Mesenchymal stem cell (in vitro differentiated cells and primary cell): Measurements from ENCODE around the gene SBNO1.

Source experiments
- DNase-seq: peaks from one replicate; pipeline ENCODE4 v3.0.0-alpha.2; 2013
- H2AFZ ChIP-seq: one replicate; pipeline ENCODE4 v1.6.1; 2013; ENCODE audit warnings: low read depth, mild to moderate bottlenecking, control low read depth, inconsistent platforms, low read length, moderate library complexity
- H2AK5ac ChIP-seq: 2 replicates; pipeline ENCODE4 v1.6.1; 2013; ENCODE audit warnings: low read length, moderate library complexity, mild to moderate bottlenecking, inconsistent platforms; ENCODE audit not compliant: severe bottlenecking
- H2BK120ac ChIP-seq: one replicate; pipeline ENCODE4 v1.6.1; 2013; ENCODE audit warnings: low read depth, mild to moderate bottlenecking, inconsistent platforms, low read length, moderate library complexity
- H2BK12ac ChIP-seq, 2 experiments: one replicate each; pipeline ENCODE4 v1.6.1; 2013; ENCODE audit warnings: inconsistent platforms in 2 of 2, low read length in 2 of 2, mild to moderate bottlenecking in 2 of 2, moderate library complexity in 2 of 2, control low read depth in 1 of 2
- H2BK15ac ChIP-seq: one replicate; pipeline ENCODE4 v1.6.1; 2013; ENCODE audit warnings: mild to moderate bottlenecking, low read depth, inconsistent platforms; ENCODE audit not compliant: poor library complexity, severe bottlenecking
- H2BK5ac ChIP-seq: 2 replicates; pipeline ENCODE4 v1.6.1; 2013; ENCODE audit warnings: low read depth, mild to moderate bottlenecking, low read length, control low read depth, inconsistent platforms; ENCODE audit not compliant: poor library complexity, severe bottlenecking
- H3K14ac ChIP-seq, 2 experiments: one replicate each; pipeline ENCODE4 v1.6.1; 2013; ENCODE audit warnings: inconsistent platforms in 2 of 2, low read length in 2 of 2, control low read depth in 1 of 2, mild to moderate bottlenecking in 1 of 2, moderate library complexity in 1 of 2
- H3K18ac ChIP-seq, 2 experiments: one replicate each; pipeline ENCODE4 v1.6.1; 2013; ENCODE audit warnings: inconsistent platforms in 2 of 2, low read length in 2 of 2, control low read depth in 1 of 2, low read depth in 1 of 2, mild to moderate bottlenecking in 1 of 2
- H3K23ac ChIP-seq, 2 experiments: one replicate each; pipeline ENCODE4 v1.6.1; 2013; ENCODE audit warnings: inconsistent platforms in 2 of 2, low read length in 2 of 2, mild to moderate bottlenecking in 2 of 2, moderate library complexity in 2 of 2, control low read depth in 1 of 2
- H3K27ac ChIP-seq: 2 replicates; pipeline ENCODE4 v1.5.1; 2013; ENCODE audit warnings: mild to moderate bottlenecking, moderate library complexity, low read length, control low read depth, inconsistent platforms; ENCODE audit not compliant: poor library complexity, severe bottlenecking
- H3K27me3 ChIP-seq, 2 experiments: 2 replicates each; pipeline versions ENCODE4 v1.6.1 to v1.7.0; 2013; ENCODE audit warnings: low read length in 2 of 2, mild to moderate bottlenecking in 2 of 2, moderate library complexity in 2 of 2, control low read depth in 1 of 2, inconsistent platforms in 1 of 2; ENCODE audit not compliant: control insufficient read depth in 1 of 2, insufficient read depth in 1 of 2
- H3K36me3 ChIP-seq, 2 experiments: 2 replicates each; pipeline versions ENCODE4 v1.6.1 to v1.7.0; 2013; ENCODE audit warnings: low read length in 2 of 2, control low read depth in 1 of 2, inconsistent platforms in 1 of 2, low read depth in 1 of 2, mild to moderate bottlenecking in 1 of 2; ENCODE audit not compliant: insufficient read depth in 2 of 2, control insufficient read depth in 1 of 2
- H3K4ac ChIP-seq, 2 experiments: one replicate each; pipeline ENCODE4 v1.6.1; 2013; ENCODE audit warnings: inconsistent platforms in 2 of 2, low read length in 2 of 2, mild to moderate bottlenecking in 2 of 2, moderate library complexity in 2 of 2, control low read depth in 1 of 2, low read depth in 1 of 2
- H3K4me1 ChIP-seq: 2 replicates; pipeline ENCODE4 v1.6.1; 2013; ENCODE audit warnings: low read depth, low read length, control low read depth; ENCODE audit not compliant: control insufficient read depth, insufficient read depth
- H3K4me2 ChIP-seq: 2 replicates; pipeline ENCODE4 v1.6.1; 2013; ENCODE audit warnings: low read length, mild to moderate bottlenecking, inconsistent platforms; ENCODE audit not compliant: poor library complexity, severe bottlenecking
- H3K4me3 ChIP-seq, 2 experiments: 2 replicates each; pipeline versions ENCODE4 v1.5.1 to v1.7.0; 2013; ENCODE audit warnings: low read length in 2 of 2, mild to moderate bottlenecking in 2 of 2, control low read depth in 1 of 2, low read depth in 1 of 2; ENCODE audit not compliant: insufficient read depth in 1 of 2
- H3K79me1 ChIP-seq: replicated peaks from 2 replicates; pipeline ENCODE4 v1.6.1; 2013; ENCODE audit warnings: mild to moderate bottlenecking, control low read depth, low read length, inconsistent platforms; ENCODE audit not compliant: poor library complexity, severe bottlenecking
- H3K9ac ChIP-seq: 2 replicates; pipeline ENCODE4 v1.7.0; 2013; ENCODE audit warnings: mild to moderate bottlenecking, low read length, moderate library complexity
- H3K9me3 ChIP-seq: 2 replicates; pipeline ENCODE4 v1.7.0; 2013; ENCODE audit warnings: mild to moderate bottlenecking, low read length; ENCODE audit not compliant: control insufficient read depth
- H4K8ac ChIP-seq: one replicate; pipeline ENCODE4 v1.6.1; 2013; ENCODE audit warnings: inconsistent platforms, mild to moderate bottlenecking, low read length, moderate library complexity
- H4K91ac ChIP-seq: one replicate; pipeline ENCODE4 v1.6.1; 2013; ENCODE audit warnings: mild to moderate bottlenecking, low read length, inconsistent platforms
- WGBS: methylation state at CpG from one replicate; pipeline ENCODE4 v1.1.7; 2013; ENCODE audit warnings: mixed read lengths; 5-methylcytosine and 5-hydroxymethylcytosine counted together

The SBNO1 gene

GRCh38 chr12:123266679-123267277, 97.9 kb downstream of the SBNO1 start:
- H3K9me3 ChIP-seq: no peaks in the 10 kb centered on the region
- no peak overlapping the region for H3K18ac ChIP-seq
- no peak overlapping the region for H3K27ac ChIP-seq
- H3K14ac ChIP-seq: no peak overlapping the region
- H3K79me1 ChIP-seq: peaks cover 10% of the 10 kb centered on the region
- peaks cover 41 to 70% of the 10 kb centered on the region in 2 experiments for H3K36me3 ChIP-seq
- DNase-seq: no peak
- H3K27me3 ChIP-seq: no peaks in the 10 kb centered on the region
- H2BK120ac ChIP-seq: no peak overlapping the region
- no peak overlapping the region for H2AK5ac ChIP-seq
- no peak overlapping the region for H3K4me2 ChIP-seq
- no peak overlapping the region for H4K91ac ChIP-seq
- no peak overlapping the region for H2BK5ac ChIP-seq
- whole genome bisulfite sequencing: 97% methylated on average over 19 of the region's 19 CpGs
- no peak overlapping the region for H3K23ac ChIP-seq
- H3K9ac ChIP-seq: no peak overlapping the region
- no peak overlapping the region for H2BK15ac ChIP-seq
- no peak overlapping the region for H3K4ac ChIP-seq
- H2BK12ac ChIP-seq: no peak overlapping the region
- H2AFZ ChIP-seq: no peak overlapping the region
- no peak overlapping the region for H4K8ac ChIP-seq
- H3K4me1 ChIP-seq: peaks cover 26% of the 10 kb centered on the region
- no peak overlapping the region for H3K4me3 ChIP-seq

DNA sequence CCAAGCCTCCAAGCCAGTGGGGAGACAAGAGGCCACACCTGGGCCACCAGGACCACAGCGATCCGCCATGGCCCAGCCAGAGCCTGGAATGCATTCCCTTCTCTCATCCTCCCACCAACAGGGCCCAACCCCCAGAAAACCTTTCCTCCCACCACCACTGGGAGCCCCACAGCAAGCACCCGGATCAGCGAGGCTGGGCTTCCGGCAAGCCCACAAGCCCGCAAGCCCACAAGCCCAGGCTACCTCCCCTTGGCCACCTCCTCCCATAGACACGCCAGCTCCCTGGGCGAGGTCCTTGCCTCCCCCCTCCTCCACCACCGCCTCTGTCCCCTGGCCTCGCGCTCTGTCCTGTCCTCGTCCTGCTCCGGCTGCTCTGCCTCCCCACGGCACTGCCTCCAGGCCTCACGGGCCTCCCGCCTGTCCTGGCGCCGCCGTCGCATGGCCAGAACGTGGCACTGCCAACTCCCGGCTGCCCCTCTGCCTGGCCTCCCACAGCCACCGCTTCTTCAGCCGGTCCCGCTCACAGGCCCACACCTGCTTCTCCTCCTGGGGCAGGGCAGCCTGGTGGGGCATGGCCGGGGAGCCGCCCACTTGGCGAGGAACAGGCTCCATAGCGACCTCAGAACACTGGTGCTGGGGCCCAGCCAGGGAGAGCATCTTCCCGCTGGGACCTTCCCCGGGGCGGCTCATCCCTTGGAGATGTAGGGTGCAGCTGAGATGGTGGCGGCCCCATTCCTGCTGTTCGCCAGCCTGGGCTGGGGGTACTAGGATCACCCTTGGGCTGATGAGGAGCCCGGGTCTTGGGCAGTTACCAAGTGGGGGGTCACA, 98.6 kb downstream of the SBNO1 start:
- no peak overlapping the region for H3K14ac ChIP-seq
- H3K4me2 ChIP-seq: no peak overlapping the region
- no peaks in the 10 kb centered on the region for H3K27me3 ChIP-seq
- H3K18ac ChIP-seq: no peak overlapping the region
- H3K27ac ChIP-seq: no peak overlapping the region
- no peak overlapping the region for H3K9ac ChIP-seq
- peaks cover 26% of the 10 kb centered on the region for H3K4me1 ChIP-seq
- no peak overlapping the region for H2AFZ ChIP-seq
- H2BK5ac ChIP-seq: no peak overlapping the region
- no peak overlapping the region for H4K8ac ChIP-seq
- H4K91ac ChIP-seq: no peak overlapping the region
- no peak overlapping the region for H2BK15ac ChIP-seq
- WGBS: 98% methylated on average over 35 of the region's 35 CpGs
- H3K4me3 ChIP-seq: no peak overlapping the region
- DNase-seq: no peak
- H2BK120ac ChIP-seq: no peak overlapping the region
- no peak overlapping the region for H2AK5ac ChIP-seq
- H3K36me3 ChIP-seq: peaks cover 48 to 72% of the 10 kb centered on the region in 2 experiments
- no peak overlapping the region for H3K4ac ChIP-seq
- peak overlapping the region in 1 of 2 experiments; percentile 15 for H2BK12ac ChIP-seq
- H3K79me1 ChIP-seq: peaks cover 10% of the 10 kb centered on the region
- H3K9me3 ChIP-seq: no peaks in the 10 kb centered on the region
- no peak overlapping the region for H3K23ac ChIP-seq

DNA sequence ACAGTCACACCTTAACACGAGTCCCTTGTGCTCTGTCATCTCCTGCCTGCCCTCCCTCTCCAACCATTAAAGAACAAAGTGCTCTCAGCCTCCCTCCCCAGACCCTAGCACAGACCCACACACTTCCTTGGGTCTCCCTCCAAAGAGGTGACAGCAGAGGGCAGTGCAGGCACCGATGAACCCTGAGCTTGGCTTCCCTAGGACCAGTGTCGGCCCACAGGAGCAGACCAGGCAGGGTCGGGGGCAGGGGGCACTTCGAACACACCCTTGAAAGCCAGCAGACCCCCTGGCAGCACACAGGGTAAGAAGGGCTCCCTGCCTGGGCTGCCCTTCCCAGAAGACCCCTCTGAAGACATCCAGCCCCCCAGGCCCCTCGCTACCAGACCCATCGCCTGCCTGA, 100.0 kb downstream of the SBNO1 start:
- H3K27me3 ChIP-seq: no peaks in the 10 kb centered on the region
- no peak overlapping the region for H3K23ac ChIP-seq
- H3K79me1 ChIP-seq: peaks cover 11% of the 10 kb centered on the region
- no peak for DNase-seq
- peaks cover 26% of the 10 kb centered on the region for H3K4me1 ChIP-seq
- H2BK12ac ChIP-seq: no peak overlapping the region
- H4K8ac ChIP-seq: no peak overlapping the region
- H3K27ac ChIP-seq: no peak overlapping the region
- H4K91ac ChIP-seq: no peak overlapping the region
- no peak overlapping the region for H3K4ac ChIP-seq
- H2AFZ ChIP-seq: no peak overlapping the region
- no peak overlapping the region for H2BK5ac ChIP-seq
- H3K9ac ChIP-seq: no peak overlapping the region
- H3K4me3 ChIP-seq: no peak overlapping the region
- H3K4me2 ChIP-seq: no peak overlapping the region
- peaks cover 62 to 79% of the 10 kb centered on the region in 2 experiments for H3K36me3 ChIP-seq
- H3K9me3 ChIP-seq: no peaks in the 10 kb centered on the region
- 80% methylated on average over 7 of the region's 7 CpGs for WGBS
- H2BK120ac ChIP-seq: no peak overlapping the region
- H2BK15ac ChIP-seq: no peak overlapping the region
- no peak overlapping the region for H3K14ac ChIP-seq
- H3K18ac ChIP-seq: no peak overlapping the region
- H2AK5ac ChIP-seq: no peak overlapping the region

GRCh38 chr12:123263196-123263817, 101.3 kb downstream of the SBNO1 start:
- Histone ChIP-seq H2AK5ac (no peak overlapping the region), H2BK15ac (no peak overlapping the region), H3K4me3 (no peak overlapping the region), H3K79me1 (peaks cover 15% of the 10 kb centered on the region), H2BK120ac (no peak overlapping the region), H3K18ac (no peak overlapping the region), H3K9me3 (no peaks in the 10 kb centered on the region), H4K91ac (no peak overlapping the region), H3K23ac (no peak overlapping the region), H4K8ac (no peak overlapping the region), H2BK5ac (no peak overlapping the region), H3K27me3 (no peaks in the 10 kb centered on the region), H3K27ac (no peak overlapping the region), H2AFZ (no peak overlapping the region), H3K9ac (no peak overlapping the region), H3K36me3 (peaks cover 75 to 82% of the 10 kb centered on the region in 2 experiments), H3K4me2 (no peak overlapping the region), H3K4me1 (peaks cover 18% of the 10 kb centered on the region), H3K14ac (no peak overlapping the region), H2BK12ac (no peak overlapping the region), H3K4ac (no peak overlapping the region)
- no peak for DNase-seq
- 96% methylated on average over 7 of the region's 8 CpGs for WGBS
